Activated gamma-delta T cell (primary cell): ENCODE results near the gene THBS3.
"Not testable (repeated sequence)": the region's sequence is repeated elsewhere in the genome, so short reads cannot be mapped to it uniquely, and the experiment has no call there.

Experiments
- DNase-seq: peaks from one replicate; lab custom pipeline; 2025; lab: John Stamatoyannopoulos, UW
- total RNA-seq, 2 donors: gene quantifications; one replicate each; lab custom pipeline; 2026; lab: John Stamatoyannopoulos, UW

Gene THBS3
- 27.8 to 57.3 reads per million in 2 donors for total RNA-seq

DNA sequence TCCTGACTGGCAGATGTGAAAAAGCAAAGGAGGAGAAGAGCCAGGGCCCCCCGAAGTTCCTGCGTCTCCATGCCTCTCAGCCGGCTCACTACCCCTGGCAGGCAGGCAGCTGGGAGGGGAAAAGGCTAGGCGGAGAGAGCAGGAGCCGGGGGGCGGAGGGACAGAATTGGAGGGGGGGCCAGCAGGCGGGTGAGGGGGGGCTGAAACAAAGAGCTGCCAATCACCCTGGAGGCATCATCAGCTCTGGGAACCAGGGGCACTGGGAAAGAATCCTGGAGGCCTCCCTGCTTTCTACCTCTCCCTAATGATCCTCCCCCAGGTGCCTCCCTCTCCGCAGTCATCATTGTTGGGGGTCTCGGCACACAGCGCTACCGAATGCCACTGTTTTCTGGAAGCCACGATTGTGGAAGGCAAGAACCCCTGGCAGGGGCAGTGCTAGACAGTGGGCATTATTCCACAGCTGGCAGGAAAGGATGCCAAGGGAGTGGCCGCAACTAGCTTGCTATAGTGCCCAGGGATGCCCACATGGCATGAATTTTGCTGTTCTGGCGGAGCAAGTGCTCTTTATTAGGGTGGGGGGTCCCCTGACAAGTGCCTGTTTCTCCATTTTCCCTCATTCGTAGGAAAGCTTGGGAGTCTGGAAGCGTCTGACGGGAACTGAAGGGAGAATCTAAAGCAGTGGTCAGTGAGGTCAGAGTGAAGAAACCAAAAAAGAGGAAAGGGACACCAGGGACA is at the start of gene THBS3:
Gene THBS3 (minus strand): TSS at position 92 of the 735 bp plus-strand sequence. CDS start 21 bp downstream, at position 71.
- DNase-seq: no peak

DNA sequence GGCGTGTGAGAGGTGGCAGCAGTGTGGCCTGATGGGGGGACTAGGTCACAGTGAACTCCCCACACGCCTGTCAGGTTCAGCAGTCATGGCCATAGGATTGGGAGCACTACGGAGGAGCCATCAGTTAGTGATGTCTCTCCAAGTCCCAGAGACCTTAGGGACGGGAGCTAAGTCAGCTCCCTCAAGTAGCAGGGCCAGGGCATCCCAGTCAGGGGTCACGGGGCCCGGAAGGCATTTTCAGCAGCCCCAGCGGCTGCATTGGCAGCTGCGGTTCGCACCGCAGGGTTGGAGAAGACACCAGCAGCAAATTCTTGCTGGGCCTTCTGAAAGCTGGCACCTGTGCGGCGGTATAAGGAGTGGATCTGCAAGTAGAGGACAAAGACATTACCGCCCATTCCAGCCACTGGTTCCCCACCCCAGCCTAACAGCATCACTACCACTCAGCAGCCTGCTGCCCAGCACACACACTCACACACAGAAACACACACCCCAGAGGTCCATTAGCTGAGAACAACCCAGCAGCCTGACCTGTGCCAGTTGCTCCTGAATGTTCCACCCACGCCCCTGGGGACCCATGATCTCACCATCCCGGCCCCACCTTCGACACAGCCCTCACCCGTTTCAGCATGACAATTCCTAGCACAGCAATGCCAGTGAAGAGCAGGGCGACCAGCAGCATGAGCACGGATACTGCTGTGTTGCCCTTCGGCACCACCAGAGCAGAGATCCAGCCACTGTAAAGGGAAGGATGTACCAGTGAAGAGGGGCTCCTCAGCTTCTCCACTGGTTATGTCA is 48.6 kb upstream of the THBS3 start:
- DNase-seq: no peak

DNA sequence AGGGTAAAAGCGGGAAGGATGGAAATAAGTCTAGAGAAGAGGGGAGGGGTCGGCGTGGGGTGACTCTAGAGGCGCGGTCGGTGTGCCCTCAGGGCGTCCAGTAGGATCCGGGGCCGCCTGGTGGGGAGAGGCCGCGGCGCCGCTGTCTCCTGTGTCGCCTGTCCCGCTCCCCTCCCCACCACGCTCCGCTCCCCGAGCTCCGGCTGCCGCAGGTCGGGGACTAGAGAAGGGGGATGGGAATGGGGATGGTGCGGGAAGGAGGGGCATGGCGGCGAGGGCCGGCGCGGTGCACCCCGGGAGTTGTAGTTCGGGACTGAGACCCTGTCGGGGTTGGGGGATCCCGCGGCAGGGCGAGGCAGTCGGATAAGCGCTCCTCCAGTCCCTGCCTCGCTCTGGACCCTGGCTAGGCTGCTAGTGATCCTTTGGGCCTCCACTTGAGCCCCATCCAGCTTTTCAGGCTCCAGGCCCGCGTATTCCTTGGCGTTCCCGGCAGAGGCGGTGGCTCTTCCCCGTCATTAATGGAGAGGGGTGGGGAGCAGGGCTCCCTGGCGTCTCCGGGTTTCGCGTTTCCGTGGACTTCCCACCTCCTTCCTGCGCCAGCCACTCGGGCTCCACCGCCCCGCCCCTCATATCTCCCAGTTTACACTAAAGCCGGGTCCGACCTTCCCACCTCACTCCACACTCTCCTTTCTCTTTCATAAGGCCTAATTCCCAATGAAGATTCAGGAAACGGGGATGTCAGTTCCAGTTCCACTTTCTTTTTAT is 47.7 kb upstream of the THBS3 start, which contains the start of gene ENTREP3:
Gene ENTREP3 (minus strand): TSS at position 241 of the 765 bp plus-strand sequence. CDS start 606 bp downstream, outside the sequence.
- DNase-seq: peak; percentile 46

DNA sequence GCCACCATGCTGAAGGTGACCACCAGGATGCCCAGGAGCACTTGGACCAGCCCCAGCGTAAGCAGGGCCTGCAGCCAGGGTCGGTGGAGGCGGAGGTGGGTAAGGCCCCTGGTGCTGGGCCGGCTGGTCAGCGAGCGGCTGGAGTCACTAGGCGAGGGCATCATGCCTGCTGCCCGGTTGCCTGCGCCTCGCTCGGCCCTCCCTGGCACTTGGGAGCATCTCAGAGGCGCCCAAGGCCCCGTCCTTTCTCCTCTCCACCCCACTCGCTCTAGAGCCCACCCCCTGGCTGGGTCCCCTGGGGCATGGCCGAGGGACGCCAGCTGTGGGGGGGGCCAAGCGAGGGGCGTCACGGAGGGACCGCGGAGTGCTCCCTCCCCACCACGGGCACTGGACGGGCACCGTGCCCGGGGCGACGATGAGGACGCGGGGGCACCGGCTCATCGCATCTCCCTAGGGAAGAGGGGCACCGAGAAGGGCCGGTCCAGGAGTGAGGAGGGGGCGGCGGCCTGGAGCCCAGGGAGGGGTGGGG is 47.1 kb upstream of the THBS3 start:
- DNase-seq: no peak

DNA sequence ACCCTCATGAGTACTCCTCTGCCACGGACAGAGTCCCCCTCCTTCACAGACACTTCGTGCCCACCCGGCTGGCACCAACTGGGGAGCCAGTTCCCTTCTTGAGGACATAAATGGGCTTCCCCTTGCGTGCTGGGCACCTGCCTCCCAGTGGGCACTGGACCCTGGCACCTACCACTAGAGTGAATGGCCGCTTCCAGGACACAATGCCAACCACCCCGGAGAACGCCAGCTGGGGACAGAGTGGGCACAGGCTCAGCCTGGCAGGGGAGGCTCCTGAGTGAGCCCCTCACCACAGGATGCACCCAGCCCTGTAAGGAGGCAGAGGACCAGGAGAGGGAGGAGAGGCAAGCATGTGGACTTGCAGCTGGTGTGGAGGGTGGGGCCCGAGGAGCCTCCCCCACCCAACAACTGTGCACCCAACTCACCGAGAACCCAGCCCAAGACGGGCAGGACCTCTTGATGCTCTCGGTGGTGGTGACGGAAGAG is 46.6 kb upstream of the THBS3 start:
- DNase-seq: no peak

DNA sequence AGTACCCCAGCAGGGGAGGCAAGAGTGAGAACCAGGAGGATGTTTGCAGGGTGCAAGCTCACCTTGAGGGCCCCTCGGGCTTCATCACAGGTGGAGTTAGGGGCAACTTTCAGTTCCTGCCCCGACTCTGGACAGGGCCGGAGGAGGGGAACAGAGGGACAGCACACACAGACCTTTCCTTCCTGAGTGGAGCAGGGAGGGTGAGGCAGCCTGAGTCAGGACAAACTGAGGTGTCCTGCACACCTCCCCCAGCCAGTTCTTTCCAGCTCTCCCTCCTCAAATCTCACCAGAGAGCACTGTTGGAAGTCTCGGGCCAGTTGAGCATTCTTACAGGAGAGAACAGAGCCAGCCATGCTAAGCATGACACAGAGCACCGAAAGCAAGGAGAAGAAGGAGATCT is 46.1 kb upstream of the THBS3 start:
- no peak for DNase-seq

DNA sequence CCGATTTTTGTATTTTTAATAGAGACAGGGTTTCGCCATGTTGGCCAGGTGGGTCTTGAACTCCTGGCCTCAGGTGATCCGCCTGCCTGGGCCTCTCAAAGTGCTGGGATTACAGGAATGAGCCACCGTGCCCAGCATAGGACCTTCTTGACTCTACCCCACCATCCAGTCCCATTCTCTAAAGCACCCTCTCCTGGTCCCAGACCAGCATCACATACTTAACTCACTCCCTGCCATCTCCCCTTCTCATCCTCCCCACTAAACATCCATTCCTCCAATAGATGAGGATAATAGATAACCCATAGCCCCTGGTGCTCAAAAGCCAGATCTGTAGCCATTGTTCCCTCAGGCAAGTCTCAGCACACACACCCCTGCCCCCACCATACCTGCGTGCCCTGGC is 45.5 kb upstream of the THBS3 start:
- no peak for DNase-seq

DNA sequence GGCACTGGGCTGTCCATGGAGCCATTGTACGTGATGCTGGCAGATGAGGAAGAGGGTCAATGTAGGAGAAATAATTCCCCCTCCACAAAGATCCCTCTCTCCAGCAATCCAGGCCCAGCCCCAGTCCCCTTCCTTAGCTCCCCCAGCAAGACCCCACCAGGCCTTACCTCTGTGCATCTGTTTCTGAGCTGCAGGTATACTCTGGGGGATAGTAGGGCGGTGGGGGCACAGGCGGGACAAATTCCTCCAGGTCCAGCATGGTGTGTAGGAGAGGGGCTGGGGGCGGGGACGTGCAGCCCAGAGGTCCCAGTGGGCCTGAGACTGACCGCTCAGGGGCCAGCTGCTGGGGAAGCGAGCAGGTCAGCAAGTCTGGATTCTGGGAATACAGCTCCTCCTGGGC is 43.9 kb upstream of the THBS3 start:
- no peak for DNase-seq

- peak; percentile 88 for DNase-seq
Observed at GRCh38 chr1:155250633-155251449, 43.1 kb upstream of the THBS3 start.

DNA sequence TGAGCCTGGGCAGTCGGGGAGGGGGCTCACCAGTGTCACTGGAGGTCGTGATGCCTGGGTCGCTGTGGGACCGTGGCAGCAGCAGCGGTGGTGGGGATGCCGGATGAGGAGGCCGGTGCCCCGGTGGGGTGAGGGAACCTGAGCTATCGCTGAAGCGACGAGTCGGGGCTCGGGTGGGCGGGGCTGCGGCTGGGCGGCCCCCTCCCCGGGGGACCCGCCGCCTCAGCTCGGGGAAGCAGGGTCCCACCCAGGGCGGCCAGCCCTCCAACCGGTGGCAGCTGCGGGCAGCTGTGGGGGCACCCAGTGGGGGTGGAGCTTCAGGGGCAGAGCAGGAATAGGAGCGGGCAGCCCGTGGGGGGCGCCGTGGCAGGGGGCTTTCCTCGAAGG is 42.5 kb upstream of the THBS3 start:
- DNase-seq: no peak

GRCh38 chr1:155247667-155248553 is 40.2 kb upstream of the THBS3 start:
- no peak for DNase-seq

DNA sequence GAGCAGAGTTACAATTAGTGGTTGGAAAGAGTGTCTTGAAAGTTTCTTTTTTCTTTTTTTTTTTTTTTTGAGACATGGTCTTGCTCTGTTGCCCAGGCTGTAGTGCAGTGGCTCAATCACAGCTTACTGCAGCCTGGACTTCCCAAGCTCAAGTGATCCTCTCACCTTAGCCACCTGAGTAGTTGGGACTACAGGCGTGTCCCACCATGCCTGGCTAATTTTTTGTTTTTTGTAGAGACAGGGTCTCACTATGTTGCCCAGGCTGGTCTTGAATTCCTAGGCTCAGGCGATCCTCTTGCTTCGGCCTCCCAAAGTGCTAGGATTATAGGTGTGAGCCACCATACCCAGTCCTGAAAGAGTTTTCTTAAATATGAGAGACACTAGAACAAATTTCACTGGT is 39.1 kb upstream of the THBS3 start:
- DNase-seq: not testable (repeated sequence)

- DNase-seq: no peak
Observed at GRCh38 chr1:155245163-155245524, 37.4 kb upstream of the THBS3 start.

DNA sequence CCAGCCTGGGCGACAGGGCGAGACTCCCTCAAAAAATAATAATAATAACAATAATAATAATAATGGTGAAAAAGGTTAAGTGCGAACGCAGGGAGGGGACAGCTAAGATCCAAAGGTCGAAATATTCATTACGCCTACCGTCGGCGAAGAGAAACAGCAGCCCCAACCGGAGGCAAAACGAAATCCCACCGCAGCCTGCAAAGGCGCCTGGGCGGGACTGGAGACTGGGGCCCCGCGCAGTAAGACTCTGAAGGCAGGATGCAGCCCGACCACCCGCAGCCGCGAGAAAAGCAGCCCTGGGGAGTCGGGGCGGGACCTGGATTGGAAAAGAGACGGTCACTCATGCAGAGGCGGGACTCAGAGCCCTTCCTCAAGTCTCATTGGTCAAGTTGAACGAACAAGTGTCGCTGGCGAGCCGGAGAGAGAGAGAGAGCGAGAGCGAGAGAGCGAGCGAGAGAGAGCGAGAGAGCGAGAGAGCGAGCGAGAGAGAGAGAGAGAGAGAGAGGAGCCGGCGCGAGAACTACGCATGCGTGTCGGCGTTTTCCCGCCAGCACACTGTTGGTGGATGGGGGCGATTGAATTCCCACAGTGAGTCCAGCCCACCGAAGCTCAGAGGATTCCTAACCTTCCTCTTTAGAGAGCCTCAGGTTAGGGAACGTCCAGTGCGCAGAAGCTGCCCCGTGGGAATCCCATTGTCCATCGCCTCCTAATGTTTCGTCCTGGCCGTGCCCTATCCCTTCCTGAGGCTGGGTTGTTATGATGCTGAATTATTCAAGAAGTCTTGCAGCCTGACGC is 36.9 kb upstream of the THBS3 start:
- peak; percentile 87 for DNase-seq

DNA sequence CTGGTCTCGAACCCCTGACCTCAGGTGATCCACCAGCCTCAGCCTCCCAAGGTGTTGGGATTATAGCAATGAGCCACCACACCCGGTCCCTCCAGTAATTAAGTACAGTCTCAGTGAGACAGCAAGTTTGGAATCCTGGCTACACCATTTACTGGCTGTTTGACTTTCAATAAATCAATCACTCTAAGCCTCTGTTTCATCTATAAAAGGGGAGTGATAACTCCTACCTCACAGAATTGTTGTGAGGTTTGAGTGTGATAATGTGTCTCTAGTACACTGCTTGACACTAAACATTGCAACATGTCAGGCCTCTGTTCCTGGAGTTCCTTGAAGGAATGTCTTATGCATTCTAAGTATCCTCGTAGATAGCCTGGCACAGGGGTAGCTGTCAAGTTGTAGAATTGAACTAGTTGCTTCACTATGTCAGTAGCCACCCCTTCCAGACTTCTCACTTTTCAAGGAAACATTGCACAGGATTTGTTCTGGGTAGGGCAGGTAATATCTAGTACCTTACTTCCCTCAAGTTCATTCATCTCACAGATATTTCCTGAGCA is 35.2 kb upstream of the THBS3 start:
- DNase-seq: no peak

GRCh38 chr1:155241841-155242264 is 34.2 kb upstream of the THBS3 start:
- DNase-seq: no peak

- DNase-seq: no peak
Observed at GRCh38 chr1:155241069-155241679, 33.5 kb upstream of the THBS3 start.

GRCh38 chr1:155236451-155236850 is 28.8 kb upstream of the THBS3 start:
- no peak for DNase-seq
